H9 (cell line): ENCODE data around the gene RPUSD2. TPM values are rescaled to one million over a fixed set of nuclear protein-coding genes. Genes with fewer than 3 reads are reported as not detected.

Experiments
- DNase-seq: peaks from one replicate; pipeline ENCODE4 v3.0.0-alpha.2; 2017
- H2AFZ ChIP-seq: one replicate; pipeline ENCODE4 v1.6.1; 2013; ENCODE audit warnings: mild to moderate bottlenecking, low read length, control low read depth, moderate library complexity
- H2AK5ac ChIP-seq: 2 replicates; pipeline ENCODE4 v1.6.1; 2013; ENCODE audit warnings: low read length, control low read depth, mixed read lengths; ENCODE audit not compliant: insufficient read length
- H2BK120ac ChIP-seq: one replicate; pipeline ENCODE4 v1.6.1; 2013; ENCODE audit warnings: low read depth, mild to moderate bottlenecking, low read length, control low read depth, inconsistent platforms; ENCODE audit not compliant: poor library complexity, severe bottlenecking
- H2BK12ac ChIP-seq: 2 replicates; pipeline ENCODE4 v1.6.1; 2013; ENCODE audit warnings: low read length, control low read depth, mixed read lengths, low read depth; ENCODE audit not compliant: insufficient read length
- H2BK15ac ChIP-seq: 2 replicates; pipeline ENCODE4 v1.6.1; 2013; ENCODE audit warnings: low read depth, low read length, control low read depth
- H2BK20ac ChIP-seq: one replicate; pipeline ENCODE4 v1.6.1; 2013; ENCODE audit warnings: low read depth, mild to moderate bottlenecking, low read length, control low read depth, inconsistent platforms; ENCODE audit not compliant: poor library complexity, severe bottlenecking
- H2BK5ac ChIP-seq: 2 replicates; pipeline ENCODE4 v1.6.1; 2013; ENCODE audit warnings: low read length, control low read depth, mixed read lengths; ENCODE audit not compliant: insufficient read length
- H3K14ac ChIP-seq: 2 replicates; pipeline ENCODE4 v1.6.1; 2013; ENCODE audit warnings: low read length, control low read depth; ENCODE audit not compliant: insufficient read depth
- H3K18ac ChIP-seq: 2 replicates; pipeline ENCODE4 v1.6.1; 2013; ENCODE audit warnings: low read depth, mild to moderate bottlenecking, mixed read lengths, low read length, control low read depth; ENCODE audit not compliant: insufficient read length
- H3K23ac ChIP-seq: 2 replicates; pipeline ENCODE4 v1.6.1; 2013; ENCODE audit warnings: low read length, control low read depth, mixed read lengths, low read depth; ENCODE audit not compliant: insufficient read length
- H3K23me2 ChIP-seq: 2 replicates; pipeline ENCODE4 v1.6.1; 2013; ENCODE audit warnings: low read depth, mild to moderate bottlenecking, mixed read lengths, low read length, control low read depth; ENCODE audit not compliant: insufficient read length, poor library complexity, severe bottlenecking
- H3K27ac ChIP-seq: 2 replicates; pipeline ENCODE4 v1.5.1; 2013; ENCODE audit warnings: low read length, control low read depth, mixed read lengths, low read depth; ENCODE audit not compliant: insufficient read length
- H3K27me3 ChIP-seq: 2 replicates; pipeline ENCODE4 v1.6.1; 2013; ENCODE audit warnings: low read length, control low read depth, inconsistent platforms; ENCODE audit not compliant: insufficient read depth
- H3K4ac ChIP-seq: 2 replicates; pipeline ENCODE4 v1.6.1; 2013; ENCODE audit warnings: low read depth, mild to moderate bottlenecking, control low read depth, inconsistent platforms, low read length, moderate library complexity
- H3K4me1 ChIP-seq: 2 replicates; pipeline ENCODE4 v1.6.1; 2013; ENCODE audit warnings: low read length, control low read depth, inconsistent platforms; ENCODE audit not compliant: insufficient read depth
- H3K4me2 ChIP-seq: 2 replicates; pipeline ENCODE4 v1.6.1; 2013; ENCODE audit warnings: low read length, control low read depth, mixed read lengths; ENCODE audit not compliant: insufficient read length, insufficient read depth
- H3K56ac ChIP-seq: 2 replicates; pipeline ENCODE4 v1.6.1; 2013; ENCODE audit warnings: low read depth, mild to moderate bottlenecking, mixed read lengths, low read length, control low read depth; ENCODE audit not compliant: insufficient read length
- H3K79me1 ChIP-seq: 2 replicates; pipeline ENCODE4 v1.6.1; 2013; ENCODE audit warnings: low read depth, mild to moderate bottlenecking, moderate library complexity, low read length, control low read depth, inconsistent platforms; ENCODE audit not compliant: insufficient read depth, poor library complexity, severe bottlenecking
- H3K79me2 ChIP-seq: 2 replicates; pipeline ENCODE4 v1.6.1; 2013; ENCODE audit warnings: low read length, control low read depth, inconsistent platforms; ENCODE audit not compliant: insufficient read depth
- H3K9ac ChIP-seq: 2 replicates; pipeline ENCODE4 v1.6.1; 2013; ENCODE audit warnings: low read length, control low read depth, mixed read lengths; ENCODE audit not compliant: insufficient read length; ENCODE audit errors: extremely low read depth
- H3K9me3 ChIP-seq: one replicate; pipeline ENCODE4 v1.6.1; 2013; ENCODE audit warnings: low read depth, low read length, inconsistent platforms; ENCODE audit not compliant: control insufficient read depth
- H3T11ph ChIP-seq: one replicate; pipeline ENCODE4 v1.6.1; 2013; ENCODE audit warnings: mild to moderate bottlenecking, low read length, control low read depth, inconsistent platforms
- H4K20me1 ChIP-seq: one replicate; pipeline ENCODE4 v1.6.1; 2013; ENCODE audit not compliant: control insufficient read depth, insufficient read length, insufficient read depth
- H4K5ac ChIP-seq: 2 replicates; pipeline ENCODE4 v1.6.1; 2013; ENCODE audit warnings: low read depth, mild to moderate bottlenecking, mixed read lengths, low read length, control low read depth; ENCODE audit not compliant: insufficient read length
- H4K8ac ChIP-seq: replicated peaks from 2 replicates; pipeline ENCODE4 v1.6.1; 2013; ENCODE audit warnings: low read length, control low read depth, mixed read lengths, low read depth; ENCODE audit not compliant: insufficient read length
- H4K91ac ChIP-seq: 2 replicates; pipeline ENCODE4 v1.6.1; 2013; ENCODE audit warnings: low read depth, mild to moderate bottlenecking, moderate library complexity, mixed read lengths, low read length, control low read depth; ENCODE audit not compliant: insufficient read length
- H3K27ac Mint-ChIP-seq, 3 experiments: 2 replicates in 2 of 3; 3 replicates in 1 of 3; pipeline ENCODE4 v1.8.0; 2020 to 2021; ENCODE audit warnings: mixed read lengths in 3 of 3, mild to moderate bottlenecking in 1 of 3, moderate library complexity in 1 of 3
- H3K27me3 Mint-ChIP-seq: 2 replicates; pipeline ENCODE4 v1.8.0; 2021; ENCODE audit warnings: low read depth, mild to moderate bottlenecking, moderate library complexity, mixed read lengths
- H3K36me3 Mint-ChIP-seq, 3 experiments: 2 replicates in 2 of 3; 3 replicates in 1 of 3; pipeline ENCODE4 v1.8.0; 2020 to 2021; ENCODE audit warnings: low read depth in 3 of 3, mixed read lengths in 3 of 3; ENCODE audit not compliant: insufficient read depth in 1 of 3
- H3K4me1 Mint-ChIP-seq, 2 experiments: 2 replicates each; pipeline ENCODE4 v1.8.0; 2020; ENCODE audit warnings: mixed read lengths in 2 of 2
- H3K4me3 Mint-ChIP-seq, 2 experiments: 2 replicates in 1 of 2; 3 replicates in 1 of 2; pipeline ENCODE4 v1.8.0; 2020 to 2021; ENCODE audit warnings: mild to moderate bottlenecking in 2 of 2, mixed read lengths in 2 of 2, moderate library complexity in 1 of 2
- H3K9me3 Mint-ChIP-seq, 2 experiments: 2 replicates in 1 of 2; 3 replicates in 1 of 2; pipeline ENCODE4 v1.8.0; 2020; ENCODE audit warnings: mild to moderate bottlenecking in 2 of 2, mixed read lengths in 2 of 2, moderate library complexity in 1 of 2
- WGBS: extraction: QIAGEN DNeasy Blood & Tissue Kit; methylation state at CpG from one replicate; pipeline ENCODE4 v1.1.7; 2013; ENCODE audit warnings: missing lambda C conversion rate, low lambda C conversion rate, mixed read lengths; ENCODE audit not compliant: insufficient read length; ENCODE audit errors: extremely low coverage; 5-methylcytosine and 5-hydroxymethylcytosine counted together
- total RNA-seq: library from RNA; stranded (reverse); gene quantifications from 2 replicates; pipeline ENCODE4 v1.2.1, GENCODE V29; 2021
- TF ChIP-seq, protein P1 (sequence below): fragments of 200-600 bp; sonication (generic); conservative IDR thresholded peaks from 3 replicates; pipeline ENCODE4 v1.8.0; 2021; ENCODE audit warnings: antibody characterized with exemption, mild to moderate bottlenecking

RPUSD2 gene
- total RNA-seq, 1 experiment from 2014 or later = 25.7 TPM

DNA sequence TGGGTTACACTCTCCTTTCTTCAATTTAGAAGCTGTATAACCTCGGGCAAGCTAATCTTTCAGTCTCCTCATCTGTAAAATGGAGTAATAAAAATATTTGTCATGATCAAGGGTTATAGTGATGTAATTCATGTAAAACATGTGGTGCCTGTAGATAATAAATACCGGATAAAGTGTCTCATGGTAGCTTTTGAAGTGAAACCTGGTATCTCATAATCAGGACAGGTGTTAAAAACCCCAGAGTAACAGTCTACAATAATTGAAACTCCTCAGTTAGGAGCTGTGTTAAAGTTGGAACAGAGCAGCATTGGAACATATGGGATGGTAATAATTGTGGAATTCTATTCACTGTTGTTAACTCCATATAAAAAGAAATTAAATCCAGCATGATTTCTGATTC lies 24.1 kb downstream of the RPUSD2 start:
- H3K79me2 ChIP-seq = no peaks in the 10 kb centered on the region; the same call in 1 of the 2 replicates
- no peak overlapping the region for H3K9ac ChIP-seq
- H3K4me1 ChIP-seq = no peaks in the 10 kb centered on the region; the same call in 1 of the 2 replicates
- H4K91ac ChIP-seq = no peak overlapping the region
- no peaks in the 10 kb centered on the region for H4K20me1 ChIP-seq
- H3K79me1 ChIP-seq = no peaks in the 10 kb centered on the region
- no peak overlapping the region for H3K4ac ChIP-seq
- H2BK12ac ChIP-seq = no peak overlapping the region
- no peak overlapping the region for H3K4me2 ChIP-seq
- H2AFZ ChIP-seq = no peak overlapping the region
- H4K8ac ChIP-seq = no peak overlapping the region
- Mint-ChIP-seq H3K9me3 (peaks cover 3 to 4% of the 10 kb centered on the region in 2 experiments; a peak in 3 of 5 replicates), H3K27me3 (peaks cover 2% of the 10 kb centered on the region), H3K4me1 (peaks cover 23 to 25% of the 10 kb centered on the region in 2 experiments), H3K36me3 (no peaks in the 10 kb centered on the region), H3K27ac (no peak overlapping the region), H3K4me3 (0 out of 5 replicates have a peak overlapping the region, but pooled peaks of 1 of the 2 experiments have one; percentile 30)
- H2AK5ac ChIP-seq = no peak overlapping the region
- DNase-seq = no peak
- H3K23me2 ChIP-seq = peaks cover 3% of the 10 kb centered on the region
- H2BK120ac ChIP-seq = no peak overlapping the region
- no peak overlapping the region for H2BK5ac ChIP-seq
- WGBS = no CpG with 5 or more reads among the region's 2 CpGs
- H4K5ac ChIP-seq = no peak overlapping the region
- no peak overlapping the region for H3K56ac ChIP-seq
- no peak overlapping the region for H2BK20ac ChIP-seq
- H3T11ph ChIP-seq = no peak overlapping the region
- H2BK15ac ChIP-seq = no peak overlapping the region
- no peak overlapping the region for H3K23ac ChIP-seq
- H3K18ac ChIP-seq = no peak overlapping the region
- H3K27me3 ChIP-seq = no peaks in the 10 kb centered on the region
- no peak overlapping the region for H3K14ac ChIP-seq
- no peak overlapping the region for H3K27ac ChIP-seq
- TF ChIP-seq, protein P1, sequence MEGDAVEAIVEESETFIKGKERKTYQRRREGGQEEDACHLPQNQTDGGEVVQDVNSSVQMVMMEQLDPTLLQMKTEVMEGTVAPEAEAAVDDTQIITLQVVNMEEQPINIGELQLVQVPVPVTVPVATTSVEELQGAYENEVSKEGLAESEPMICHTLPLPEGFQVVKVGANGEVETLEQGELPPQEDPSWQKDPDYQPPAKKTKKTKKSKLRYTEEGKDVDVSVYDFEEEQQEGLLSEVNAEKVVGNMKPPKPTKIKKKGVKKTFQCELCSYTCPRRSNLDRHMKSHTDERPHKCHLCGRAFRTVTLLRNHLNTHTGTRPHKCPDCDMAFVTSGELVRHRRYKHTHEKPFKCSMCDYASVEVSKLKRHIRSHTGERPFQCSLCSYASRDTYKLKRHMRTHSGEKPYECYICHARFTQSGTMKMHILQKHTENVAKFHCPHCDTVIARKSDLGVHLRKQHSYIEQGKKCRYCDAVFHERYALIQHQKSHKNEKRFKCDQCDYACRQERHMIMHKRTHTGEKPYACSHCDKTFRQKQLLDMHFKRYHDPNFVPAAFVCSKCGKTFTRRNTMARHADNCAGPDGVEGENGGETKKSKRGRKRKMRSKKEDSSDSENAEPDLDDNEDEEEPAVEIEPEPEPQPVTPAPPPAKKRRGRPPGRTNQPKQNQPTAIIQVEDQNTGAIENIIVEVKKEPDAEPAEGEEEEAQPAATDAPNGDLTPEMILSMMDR = no peak
- H3K9me3 ChIP-seq = no peaks in the 10 kb centered on the region
